HL-60 (cell line): ENCODE data around the gene OR2T6.

ENCODE experiments used
- DNase-seq, 2 experiments: peaks; one replicate each; pipeline ENCODE4 v3.0.0-alpha.2; 2010 to 2020; ENCODE audit warnings: low read depth in 1 of 2, low spot score in 1 of 2
- H3K27ac ChIP-seq: fragments of 250-450 bp; sonication (Bioruptor Pico); replicated peaks from 2 replicates; pipeline ENCODE4 v1.5.1; 2020; ENCODE audit warnings: mild to moderate bottlenecking, moderate library complexity
- H3K27me3 ChIP-seq: fragments of 250-450 bp; sonication (Bioruptor Pico); 2 replicates; pipeline ENCODE4 v1.5.1; 2021; ENCODE audit warnings: mild to moderate bottlenecking, moderate library complexity; ENCODE audit not compliant: insufficient read depth, poor library complexity, severe bottlenecking
- H3K4me3 ChIP-seq: replicated peaks from 2 replicates; pipeline ENCODE4 v1.5.1; 2011; ENCODE audit warnings: mild to moderate bottlenecking, control low read depth, low read length; ENCODE audit not compliant: insufficient read depth
- CTCF ChIP-seq: IDR thresholded peaks from one replicate; pipeline ENCODE4 v1.5.1; 2011; ENCODE audit warnings: low read length, control low read depth, inconsistent platforms; ENCODE audit not compliant: insufficient read depth
- GABPA ChIP-seq: IDR thresholded peaks from 2 replicates; pipeline ENCODE4 v1.6.1; 2012; ENCODE audit warnings: low read depth
- POLR2AphosphoS5 ChIP-seq: IDR thresholded peaks from 2 replicates; pipeline ENCODE4 v1.6.1; 2012; ENCODE audit warnings: low read depth
- REST ChIP-seq: IDR thresholded peaks from 2 replicates; pipeline ENCODE4 v1.6.1; 2012; ENCODE audit warnings: low read depth; ENCODE audit not compliant: insufficient replicate concordance
- SPI1 ChIP-seq: IDR thresholded peaks from 2 replicates; pipeline ENCODE4 v1.6.1; 2012; ENCODE audit warnings: low read depth, mild to moderate bottlenecking, borderline replicate concordance

The OR2T6 gene

GRCh38 chr1:248359415-248359814 lies 16.1 kb upstream of the OR2T6 start:
- Histone ChIP-seq H3K4me3 (no peak overlapping the region), H3K27me3 (no peaks in the 10 kb centered on the region)
- no peak for DNase-seq

GRCh38 chr1:248361121-248361715 lies 14.3 kb upstream of the OR2T6 start, which contains the start of gene OR2T4:
Gene OR2T4, plus strand, starts transcription at chr1:248361665. Its CDS starts 0 bp downstream, at chr1:248361665.
- Histone ChIP-seq H3K27me3 (no peaks in the 10 kb centered on the region), H3K4me3 (no peak within 1 kb of the TSS), H3K27ac (no peak within 1 kb of the TSS)
- no peak for DNase-seq
- no peak for TF ChIP-seq GABPA
- TF ChIP-seq REST: no peak
- TF ChIP-seq CTCF: no peak

More at GRCh38 chr1:248359415-248359814, 16.1 kb upstream of the OR2T6 start:
- H3K27ac ChIP-seq: no peak overlapping the region
- TF ChIP-seq SPI1: no peak
- no peak for TF ChIP-seq CTCF
- no peak for TF ChIP-seq POLR2AphosphoS5
- no peak for TF ChIP-seq GABPA
- no peak for TF ChIP-seq REST

GRCh38 chr1:248366609-248367008 lies 8.9 kb upstream of the OR2T6 start:
- DNase-seq: no peak
- H3K4me3 ChIP-seq: no peak overlapping the region
- TF ChIP-seq POLR2AphosphoS5: no peak
- H3K27ac ChIP-seq: no peak overlapping the region
- no peaks in the 10 kb centered on the region for H3K27me3 ChIP-seq

- no peak overlapping the region for H3K27ac ChIP-seq
- H3K4me3 ChIP-seq: no peak overlapping the region
- TF ChIP-seq GABPA: no peak
- no peak for TF ChIP-seq REST
- TF ChIP-seq POLR2AphosphoS5: no peak
- TF ChIP-seq SPI1: no peak
- no peak for TF ChIP-seq CTCF
- no peak for DNase-seq
- H3K27me3 ChIP-seq: no peaks in the 10 kb centered on the region
These were observed 3.2 kb upstream of the OR2T6 start for GRCh38 chr1:248372394-248372793.
